GOT3 (cell line): ENCODE measurements around the gene MMP28.

Source experiments
- DNase-seq: peaks from one replicate; lab custom pipeline; 2025; ENCODE audit warnings: mixed read lengths; lab: John Stamatoyannopoulos, UW

Gene MMP28

DNA sequence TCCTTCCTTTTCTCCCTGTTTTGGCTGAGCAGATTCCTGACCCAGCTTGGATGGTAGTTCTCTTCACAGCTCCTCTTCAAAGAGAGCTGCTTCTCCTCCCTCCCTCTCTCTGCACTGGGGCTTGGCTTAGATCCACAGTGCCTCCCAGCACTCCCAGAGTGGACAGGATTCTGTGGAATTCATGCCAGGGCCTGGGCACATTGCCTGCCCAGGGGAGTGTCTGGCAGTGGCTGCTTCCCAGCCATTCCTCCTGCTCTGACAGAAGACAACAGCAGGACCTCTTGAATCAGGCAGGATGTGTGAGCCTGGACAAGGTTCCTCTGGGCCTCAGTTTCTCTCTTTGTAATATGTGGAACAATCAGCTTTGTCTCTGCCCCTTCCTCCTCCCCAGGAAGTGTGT lies 4.5 kb upstream of the MMP28 start:
- DNase-seq, result no peak

DNA sequence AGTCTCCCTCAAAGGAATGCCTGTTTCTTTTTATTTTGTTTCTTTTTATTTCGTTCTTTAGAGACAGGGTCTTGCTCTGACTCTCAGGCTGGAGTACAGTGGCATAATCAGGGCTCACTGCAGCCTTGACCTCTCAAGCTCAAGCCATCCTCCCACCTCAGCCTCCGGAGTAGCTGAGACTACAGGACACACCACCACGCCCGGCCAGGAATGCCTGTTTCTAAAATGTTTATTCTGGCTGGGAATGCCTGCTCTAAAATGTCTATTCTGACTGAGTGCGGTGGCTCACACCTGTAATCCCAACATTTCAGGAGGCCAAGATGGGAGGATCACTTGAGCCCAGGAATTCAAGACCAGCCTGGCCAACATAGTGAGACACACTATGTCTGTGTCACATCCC lies 2.5 kb upstream of the MMP28 start:
- DNase-seq, result no peak

DNA sequence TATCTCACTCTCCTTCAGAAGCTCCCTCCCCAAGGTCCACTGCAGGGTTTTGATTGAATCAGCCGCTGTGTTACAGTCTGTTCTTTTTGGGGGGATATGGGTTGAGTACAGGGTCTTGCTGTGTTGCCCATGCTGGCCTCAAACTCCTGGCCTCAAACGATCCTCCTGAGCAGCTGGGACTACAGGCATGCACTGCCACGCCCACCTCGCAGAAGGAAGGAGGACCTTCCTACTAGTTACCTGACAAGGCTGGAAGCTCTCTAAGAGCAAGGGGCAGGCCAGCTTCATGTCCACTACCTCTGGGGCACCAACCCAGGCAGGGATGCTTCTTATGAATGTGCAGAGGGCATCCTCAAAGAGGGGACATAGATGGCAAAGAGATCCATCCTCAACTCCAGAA lies 1.9 kb upstream of the MMP28 start:
- no peak for DNase-seq

DNA sequence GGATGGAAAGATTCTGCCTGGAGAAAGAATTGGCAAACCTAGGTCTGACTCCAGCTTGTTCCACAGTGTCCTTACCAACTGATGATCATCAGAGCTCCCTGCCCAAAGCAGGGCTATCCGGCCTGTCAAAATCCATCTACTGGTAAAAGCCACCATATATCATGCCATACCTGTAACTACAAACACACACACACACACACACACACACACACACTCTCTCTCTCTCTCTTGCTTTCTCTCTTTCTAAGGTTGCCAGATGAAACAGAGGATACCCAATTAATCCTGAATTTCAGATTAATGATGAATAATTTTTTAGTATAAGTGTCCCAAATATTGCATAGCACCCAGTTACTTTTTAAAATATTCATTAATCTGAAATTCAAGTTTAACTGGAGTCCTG lies 1.5 kb upstream of the MMP28 start:
- no peak for DNase-seq

DNA sequence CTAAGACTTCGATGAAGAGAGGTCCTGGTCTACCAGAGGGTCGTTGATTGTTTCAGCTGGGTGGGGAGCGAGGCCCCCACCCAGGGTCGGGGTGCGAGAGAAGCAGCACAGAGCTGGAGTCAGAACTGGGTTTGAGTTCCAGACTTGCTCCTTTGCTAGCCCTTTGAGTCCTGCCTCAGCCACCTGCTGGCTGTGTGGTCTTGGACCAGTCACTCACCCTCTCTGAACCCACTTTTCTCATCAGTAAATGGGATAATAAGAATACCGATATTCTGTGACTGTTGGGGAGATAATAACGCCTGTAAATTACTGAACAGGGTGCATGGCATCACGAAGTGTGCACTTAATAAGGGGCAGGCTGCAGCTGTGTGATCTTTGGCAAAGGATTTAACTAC lies 427 bp upstream of the MMP28 start:
- DNase-seq, result no peak

- no peak for DNase-seq
Observed at GRCh38 chr17:35793257-35793656, 2.2 kb downstream of the MMP28 start.

- DNase-seq, result no peak
Observed at GRCh38 chr17:35791681-35792350, 3.6 kb downstream of the MMP28 start.

GRCh38 chr17:35790841-35791240 lies 4.6 kb downstream of the MMP28 start:
- no peak for DNase-seq

DNA sequence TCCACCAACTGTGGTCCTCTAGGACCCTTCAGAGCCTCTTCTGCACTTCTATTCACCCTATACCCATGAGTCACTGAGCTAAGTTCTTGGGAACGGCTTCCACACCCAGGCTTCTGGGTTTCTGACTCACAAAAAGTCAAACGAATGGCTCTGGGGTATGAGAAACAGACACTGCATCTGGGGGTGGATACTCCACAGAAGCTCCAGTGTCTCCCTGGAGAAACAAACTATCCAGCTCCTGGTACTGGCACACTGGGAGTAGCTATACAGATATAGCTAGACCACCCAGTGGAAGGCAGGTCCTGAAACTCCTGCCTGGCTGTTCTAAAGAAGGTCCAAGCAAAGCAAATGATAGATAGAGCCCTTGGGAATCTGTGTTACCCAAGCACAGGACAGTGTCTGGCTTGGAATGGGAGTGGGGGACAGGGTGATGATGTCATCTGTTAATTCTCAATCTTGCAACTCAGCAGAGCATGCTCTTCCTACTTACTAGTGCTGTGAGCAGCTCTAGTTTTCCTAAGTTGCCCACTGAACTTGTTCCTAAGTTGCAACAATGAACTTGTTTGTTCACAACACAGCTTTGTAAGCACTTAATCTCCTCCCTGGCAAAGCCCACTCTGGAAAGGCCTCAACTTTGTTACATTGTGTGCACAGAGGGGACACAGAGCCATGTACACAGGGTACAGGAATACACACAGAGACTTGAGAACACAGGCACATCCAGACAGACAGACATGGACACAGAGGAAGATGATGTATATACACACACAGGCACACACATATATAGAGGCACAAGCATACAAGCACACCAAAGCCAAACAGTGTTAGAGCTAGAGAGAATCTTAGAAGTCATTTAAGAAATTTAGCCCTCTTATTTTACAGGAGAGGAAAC lies 6.7 kb downstream of the MMP28 start:
- DNase-seq, result no peak

GRCh38 chr17:35786941-35787432 lies 8.5 kb downstream of the MMP28 start:
- no peak for DNase-seq

DNA sequence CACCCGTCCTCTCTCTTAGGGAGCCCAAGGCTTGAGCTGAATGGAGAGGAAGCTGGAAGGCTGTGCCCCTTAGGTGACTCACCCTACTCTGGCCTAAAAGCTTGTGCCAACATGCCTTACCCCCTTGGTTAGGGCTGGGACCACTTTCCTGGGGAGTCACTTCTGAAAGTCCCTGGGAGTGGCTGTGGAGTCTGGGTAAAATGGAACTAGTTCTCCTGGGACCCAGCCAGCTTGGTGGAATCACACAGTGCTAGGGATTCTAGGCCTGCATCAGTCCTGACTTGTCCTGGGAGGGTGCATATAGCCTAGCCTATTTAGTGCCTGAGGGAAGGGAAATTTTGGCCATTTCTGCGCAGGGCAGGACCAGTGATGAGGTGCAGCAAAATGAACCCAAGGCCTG lies 10.5 kb downstream of the MMP28 start:
- DNase-seq, result no peak

DNA sequence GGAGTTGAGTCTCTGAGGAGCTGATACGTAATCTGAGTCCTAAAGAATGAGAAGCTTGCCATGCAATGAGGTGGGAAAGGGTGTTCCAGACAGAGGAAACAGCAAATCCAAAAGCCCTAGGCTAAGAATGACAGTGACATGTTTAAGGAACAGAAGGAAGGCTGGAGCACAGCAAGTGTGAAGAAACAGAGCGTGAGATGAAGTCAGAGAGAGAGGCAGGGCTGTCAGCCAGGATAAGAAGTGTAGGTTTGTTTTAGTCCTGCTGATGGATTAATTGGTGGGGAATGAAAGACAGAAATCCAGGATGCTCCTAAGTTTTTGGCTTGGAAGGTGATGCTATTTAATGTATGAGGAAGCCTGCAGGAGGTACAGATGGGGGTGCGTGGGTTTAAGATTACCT lies 14.5 kb downstream of the MMP28 start:
- DNase-seq, result no peak

DNA sequence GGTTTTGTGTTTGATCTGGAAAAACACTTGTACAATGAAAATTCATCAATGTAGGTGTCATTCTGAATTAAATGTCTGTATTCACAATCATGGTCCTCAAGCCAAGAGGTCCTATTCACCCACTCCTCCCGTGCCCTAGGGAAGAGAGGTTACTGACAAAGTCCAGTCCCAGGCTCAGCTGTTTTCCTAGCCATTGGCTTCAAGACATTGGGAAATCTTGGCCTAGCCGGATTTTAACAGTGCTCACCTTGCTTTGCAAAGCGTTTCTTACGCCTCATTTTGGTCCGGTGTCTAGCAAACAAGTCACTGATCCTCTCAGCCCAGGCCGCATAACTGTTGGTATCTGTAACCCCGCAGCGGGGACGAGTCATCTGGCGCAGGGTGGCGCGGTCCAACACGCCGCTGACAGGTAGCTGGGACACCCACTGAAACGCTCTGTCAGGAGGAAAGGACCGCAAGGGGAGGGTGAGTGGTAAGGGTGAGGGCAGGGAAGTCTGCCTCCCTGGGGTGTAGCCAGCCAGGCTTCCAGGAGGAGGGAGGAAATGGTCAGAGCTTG lies 16.7 kb downstream of the MMP28 start:
- no peak for DNase-seq

- no peak for DNase-seq
Observed at GRCh38 chr17:35775583-35775982, 19.9 kb downstream of the MMP28 start.

DNA sequence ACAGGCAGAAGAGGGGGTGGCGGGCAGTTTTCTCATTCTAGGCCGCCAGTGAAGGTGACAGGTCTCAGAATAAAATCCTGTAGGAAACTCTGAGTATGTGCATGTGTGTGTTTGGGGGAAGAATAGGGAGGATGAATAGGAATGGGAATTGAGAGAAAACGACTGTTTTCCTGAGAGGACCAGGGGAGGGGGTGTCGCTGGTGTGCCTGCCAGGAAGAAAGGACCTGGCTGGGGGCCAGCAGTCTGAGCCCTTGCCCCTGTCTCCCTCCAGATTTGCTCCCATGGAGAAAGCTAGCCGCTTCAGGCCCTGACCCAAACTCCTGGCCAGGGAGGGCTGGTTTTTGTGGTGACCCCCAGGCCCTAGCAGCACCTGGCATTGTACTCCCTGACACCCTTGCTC lies 20.4 kb downstream of the MMP28 start:
- no peak for DNase-seq

DNA sequence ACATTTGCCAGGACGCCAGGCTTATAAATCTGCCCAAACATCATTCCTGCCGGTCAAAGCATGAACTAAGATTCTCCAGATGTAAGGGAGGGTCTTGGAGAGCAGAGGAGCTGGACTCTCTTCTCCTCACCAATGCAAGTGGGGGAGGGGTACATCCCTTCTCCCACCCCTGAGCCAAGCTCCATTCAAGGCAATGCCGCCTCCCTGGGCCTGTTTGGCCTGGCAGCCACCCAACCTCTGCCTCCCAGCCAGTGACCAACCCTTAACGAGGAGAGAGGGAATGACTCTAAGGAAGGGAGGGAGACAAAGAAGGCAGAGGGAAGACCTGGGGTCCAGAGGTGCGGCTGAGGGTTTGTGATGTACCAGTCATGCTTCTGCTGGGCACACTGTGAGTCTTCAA lies 20.9 kb downstream of the MMP28 start:
- no peak for DNase-seq

DNA sequence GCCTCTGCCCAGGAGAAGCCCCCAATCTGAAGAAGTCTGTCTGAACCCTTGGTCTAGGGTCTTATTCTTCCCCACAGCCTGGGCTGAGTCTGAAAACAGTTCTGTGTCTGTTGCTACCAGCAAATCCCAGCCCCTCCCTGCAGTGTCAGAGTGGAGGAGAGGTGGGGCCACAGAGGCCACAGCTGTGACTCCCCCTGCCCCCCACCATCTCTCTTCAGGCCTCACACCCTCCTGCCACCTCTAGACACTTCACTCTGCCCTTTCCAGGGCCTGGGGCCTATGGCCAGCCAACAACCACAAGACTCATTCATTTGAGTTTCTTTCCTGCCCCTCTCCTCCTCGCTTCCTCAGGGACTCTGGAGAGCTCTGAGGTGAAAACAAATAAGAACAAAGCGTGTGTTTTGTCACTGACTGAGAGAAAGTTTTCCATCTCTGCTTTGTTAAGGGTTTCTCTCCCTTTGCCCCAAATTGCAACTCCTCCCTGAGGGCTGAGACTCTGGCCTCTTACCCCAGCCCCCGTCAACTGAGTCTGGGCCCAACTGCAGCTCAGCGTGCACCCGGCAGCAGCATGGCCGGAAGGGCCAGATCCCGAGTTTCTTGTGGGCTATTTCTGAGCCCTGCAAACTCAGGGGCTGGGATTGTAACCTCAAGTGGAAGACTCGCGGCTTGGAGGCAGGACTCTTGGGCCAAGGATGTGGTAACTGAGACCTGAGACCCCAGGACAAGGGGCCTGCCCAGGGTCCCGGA lies 21.6 kb downstream of the MMP28 start:
- DNase-seq, result no peak

DNA sequence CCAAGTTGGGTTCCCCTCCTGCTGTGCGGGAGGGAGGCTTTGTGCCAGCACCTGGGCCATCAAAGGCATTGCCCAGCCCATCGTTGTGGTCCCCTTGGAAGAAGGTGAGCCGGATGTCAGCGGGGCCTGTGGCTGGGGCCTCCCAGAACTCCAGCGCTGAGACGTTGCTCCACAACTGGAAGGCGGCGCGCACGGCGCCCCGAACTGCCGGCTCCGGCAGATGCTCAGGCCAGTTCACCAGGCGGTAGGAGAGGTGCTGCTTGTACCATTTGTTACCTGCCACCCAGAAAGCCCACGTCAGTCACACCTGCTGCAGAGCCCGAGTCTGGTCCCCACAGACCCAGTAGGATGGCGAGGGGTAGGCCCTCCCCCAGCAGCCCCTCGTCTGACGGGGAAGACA lies 22.3 kb downstream of the MMP28 start:
- no peak for DNase-seq

GRCh38 chr17:35769895-35770486 lies 25.4 kb downstream of the MMP28 start:
- no peak for DNase-seq

- no peak for DNase-seq
Observed at GRCh38 chr17:35768797-35769196, 26.6 kb downstream of the MMP28 start.

DNA sequence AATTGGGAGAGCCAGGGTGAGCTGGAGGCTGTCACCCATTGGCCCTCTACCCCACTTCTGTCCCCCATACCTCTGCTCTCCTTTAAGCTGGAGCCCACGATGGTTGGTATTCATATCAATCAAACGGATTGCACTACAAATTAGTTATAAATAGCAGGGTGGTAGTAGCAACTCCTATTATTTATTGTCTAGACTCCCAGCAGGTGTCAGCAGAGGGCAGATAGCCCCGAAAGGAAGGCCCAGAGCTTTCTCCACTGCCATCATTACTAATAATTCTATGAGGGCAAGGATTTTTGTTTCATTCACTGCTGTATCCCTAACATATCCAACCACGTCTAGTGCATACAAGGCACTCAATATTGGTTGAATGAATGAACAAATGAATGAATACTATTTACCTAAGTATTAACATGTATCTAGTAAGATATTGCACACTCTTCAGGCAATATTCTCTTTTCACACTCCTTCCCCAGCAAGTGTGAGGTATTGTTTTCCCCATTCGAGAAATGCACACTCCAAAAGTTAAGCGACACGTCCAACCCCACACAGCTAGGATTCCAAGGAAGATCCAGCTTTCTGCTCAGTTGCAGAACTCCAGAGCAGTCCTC lies 28.4 kb downstream of the MMP28 start:
- no peak for DNase-seq

DNA sequence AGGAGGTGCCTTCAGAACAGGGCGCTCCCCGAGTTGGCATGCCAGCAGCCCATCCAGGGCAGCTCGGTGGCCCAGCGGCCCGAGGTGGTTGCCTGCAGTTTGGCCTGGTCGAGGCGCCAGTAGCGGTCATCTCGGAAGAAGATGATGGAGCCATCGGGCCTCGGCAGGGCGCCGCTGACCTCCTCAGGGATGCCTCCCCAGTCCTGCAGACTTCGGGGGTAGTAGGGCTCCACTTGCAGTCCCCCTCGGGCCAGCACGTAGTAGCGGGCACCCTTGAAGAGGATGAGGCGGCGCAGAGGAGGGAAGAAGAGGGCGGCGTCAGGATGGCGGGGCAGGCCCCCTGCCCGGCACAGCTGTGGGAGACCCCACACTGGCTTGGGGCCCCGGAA lies 29.0 kb downstream of the MMP28 start:
- DNase-seq, result no peak
